Measurements from ENCODE around the gene PTGIS.
"Not testable (repeated sequence)": the region's sequence is repeated elsewhere in the genome, so short reads cannot be mapped to it uniquely, and the experiment has no call there.

PTGIS gene

DNA sequence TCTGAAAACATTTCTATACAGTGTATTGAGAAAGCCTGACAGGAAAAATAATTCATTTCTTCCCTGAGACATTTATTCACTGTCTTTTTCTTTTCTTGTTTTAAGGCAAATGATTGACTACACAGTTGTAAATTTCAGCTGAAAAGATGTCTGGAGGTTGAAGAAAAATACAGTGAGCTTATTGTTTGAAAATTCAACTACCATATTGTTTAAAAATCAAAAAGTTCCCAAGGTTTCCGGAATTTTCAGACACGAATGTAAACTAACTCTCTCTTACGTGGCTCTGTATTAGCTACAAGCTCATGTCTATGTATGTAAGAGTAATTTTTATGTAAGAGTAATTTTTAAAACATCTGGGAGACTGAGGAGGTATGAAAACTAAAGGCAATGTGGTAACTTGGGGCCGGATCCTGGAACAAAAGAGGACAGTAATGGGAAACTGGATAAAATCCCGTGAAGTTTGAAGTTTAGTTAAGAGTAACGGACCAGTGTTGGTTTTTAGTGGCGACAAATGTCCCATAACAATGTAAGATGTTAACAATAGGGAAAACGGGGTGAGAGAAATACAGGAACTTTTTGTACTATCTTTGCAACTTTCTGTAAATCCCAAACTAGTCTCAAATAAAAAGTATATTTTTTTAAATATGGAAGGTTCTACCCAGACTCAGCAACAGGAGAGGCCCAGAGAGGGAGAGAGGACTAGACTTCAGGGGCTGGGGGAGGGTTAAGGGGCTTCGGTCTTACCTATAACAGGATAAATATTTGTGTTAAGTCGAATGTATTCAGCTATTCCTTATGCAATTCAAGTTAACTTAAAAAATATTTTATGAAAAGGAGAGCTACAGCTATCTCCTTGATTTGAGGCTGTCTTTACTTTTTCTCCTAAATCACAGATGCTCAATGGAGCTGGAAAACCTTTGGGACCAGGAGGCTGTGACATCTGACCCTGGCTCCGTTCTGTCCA is 1.3 kb downstream of the PTGIS start:
- H3K9me3 ChIP-seq, result no peaks in the 10 kb centered on the region
- H3K4me3 ChIP-seq, result no peak overlapping the region
- no peak for DNase-seq (ENCODE audit: low spot score in 2 of 2)
- no peaks in the 10 kb centered on the region for H3K4me1 ChIP-seq
- H3K27me3 ChIP-seq (ENCODE audit: low read depth), result peaks cover 2% of the 10 kb centered on the region; the same call in 1 of the 2 replicates
- in situ Hi-C loops (cut with MboI; ENCODE audit: low sequenced_read_pairs), result no loop called here
- no peaks in the 10 kb centered on the region for H3K36me3 ChIP-seq (replicated peaks)

GRCh38 chr20:49564991-49565390 is 2.9 kb downstream of the PTGIS start:
- DNase-seq (ENCODE audit: low spot score in 2 of 2); H3K4me3 ChIP-seq; in situ Hi-C loops (cut with MboI; ENCODE audit: low sequenced_read_pairs); H3K27me3 ChIP-seq (ENCODE audit: low read depth); H3K9me3 ChIP-seq; H3K4me1 ChIP-seq; H3K36me3 ChIP-seq (replicated peaks): not testable (repeated sequence)

DNA sequence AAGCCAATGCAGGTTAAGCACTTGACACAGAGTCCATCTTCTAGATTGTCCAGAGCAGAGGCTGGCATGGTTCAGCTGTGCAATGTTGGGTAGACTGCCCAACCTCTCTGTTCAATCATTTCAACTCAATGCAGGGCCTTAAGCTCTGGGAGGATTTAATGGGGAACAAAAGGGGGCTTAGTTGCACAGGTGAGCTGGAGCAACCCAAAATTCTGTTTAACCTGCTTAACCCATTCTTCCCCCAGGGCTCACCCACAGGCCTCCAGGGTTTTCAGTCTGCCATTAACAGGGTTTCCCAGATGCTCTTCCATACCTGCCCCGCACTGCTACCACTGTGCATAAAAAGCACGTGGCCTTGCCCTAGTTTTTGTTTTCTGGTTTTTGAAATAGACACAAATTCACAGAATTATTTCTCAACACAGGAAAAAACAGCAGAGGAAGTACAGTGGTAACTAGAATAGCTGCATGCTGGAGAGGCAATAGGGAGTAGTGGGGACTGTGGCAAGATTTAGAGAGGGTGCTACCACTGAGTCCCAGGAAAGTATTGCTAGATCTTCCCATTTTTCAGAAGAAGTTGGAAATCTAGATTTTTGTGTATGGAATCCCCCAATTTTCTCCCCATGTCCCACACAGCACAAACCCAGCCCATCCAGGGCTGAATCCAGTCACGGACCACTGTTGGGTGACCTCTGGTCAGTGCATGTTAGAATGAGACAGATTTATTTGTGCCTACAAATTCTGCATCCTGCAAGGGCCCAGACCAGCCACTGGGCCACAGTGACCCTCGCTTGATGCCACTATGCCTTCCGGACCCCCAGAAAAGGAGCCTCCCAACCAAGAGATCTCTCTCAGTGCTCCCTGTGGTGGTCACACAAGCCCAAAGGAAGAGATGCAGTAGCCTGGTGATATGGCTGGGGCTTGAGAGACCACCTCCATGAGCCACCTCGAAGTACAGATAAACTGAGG is 4.6 kb downstream of the PTGIS start:
- Histone ChIP-seq H3K4me1 (no peaks in the 10 kb centered on the region), H3K9me3 (no peaks in the 10 kb centered on the region), H3K4me3 (no peak overlapping the region), H3K36me3 (replicated peaks) (no peaks in the 10 kb centered on the region), H3K27me3 (ENCODE audit: low read depth) (no peaks in the 10 kb centered on the region; the same call in 1 of the 2 replicates)
- no peak for DNase-seq (ENCODE audit: low spot score in 2 of 2)
- in situ Hi-C loops (cut with MboI; ENCODE audit: low sequenced_read_pairs), result no loop called here

DNA sequence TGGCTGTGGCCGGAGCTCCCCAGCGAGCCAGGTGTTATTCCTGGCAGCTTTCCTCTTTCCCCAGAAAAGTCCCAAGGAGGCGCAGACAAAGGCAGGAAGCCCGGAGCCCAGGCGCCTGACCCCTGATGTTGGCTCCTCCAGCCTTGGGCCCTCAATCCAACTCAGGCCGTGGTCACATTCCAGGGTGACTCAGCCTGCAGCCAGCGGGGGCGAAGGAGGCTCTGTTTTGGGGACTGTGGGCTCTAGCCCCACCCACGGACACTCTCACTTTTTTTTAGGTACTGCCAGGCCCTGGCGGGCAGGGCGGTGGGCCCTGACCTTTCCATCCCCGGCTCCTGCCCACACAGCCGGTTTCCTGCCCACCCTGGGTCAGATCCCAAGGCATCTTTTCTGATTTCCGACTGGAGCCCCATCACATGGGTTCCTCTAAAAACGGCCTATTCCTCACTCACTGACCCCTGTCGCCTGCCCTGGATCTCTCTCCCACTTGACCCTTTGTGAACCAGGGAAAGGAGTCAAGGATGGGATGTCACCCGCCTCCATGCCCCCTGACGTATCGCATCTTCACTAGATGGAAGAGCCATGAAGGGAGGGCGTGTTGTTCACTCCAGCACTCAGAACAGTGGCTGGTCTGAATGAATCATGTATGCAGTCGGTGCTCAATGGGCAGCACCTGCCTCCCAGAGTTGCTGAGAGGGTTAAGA is 5.5 kb downstream of the PTGIS start:
- peaks cover 2% of the 10 kb centered on the region; the same call in 1 of the 2 replicates for H3K27me3 ChIP-seq (ENCODE audit: low read depth)
- no peaks in the 10 kb centered on the region for H3K9me3 ChIP-seq
- H3K4me1 ChIP-seq, result no peaks in the 10 kb centered on the region
- in situ Hi-C loops (cut with MboI; ENCODE audit: low sequenced_read_pairs), result no loop called here
- H3K36me3 ChIP-seq (replicated peaks), result no peaks in the 10 kb centered on the region
- no peak overlapping the region for H3K4me3 ChIP-seq
- DNase-seq (ENCODE audit: low spot score in 2 of 2), result no peak

GRCh38 chr20:49561806-49562205 is 6.1 kb downstream of the PTGIS start:
- in situ Hi-C loops (cut with MboI; ENCODE audit: low sequenced_read_pairs), result no loop called here
- H3K27me3 ChIP-seq (ENCODE audit: low read depth), result peaks cover 6% of the 10 kb centered on the region
- no peaks in the 10 kb centered on the region for H3K4me1 ChIP-seq
- DNase-seq (ENCODE audit: low spot score in 2 of 2), result no peak
- no peaks in the 10 kb centered on the region for H3K9me3 ChIP-seq
- H3K4me3 ChIP-seq, result no peak overlapping the region
- H3K36me3 ChIP-seq (replicated peaks), result no peaks in the 10 kb centered on the region

- peaks cover 12% of the 10 kb centered on the region for H3K27me3 ChIP-seq (ENCODE audit: low read depth)
- H3K36me3 ChIP-seq (replicated peaks), result no peaks in the 10 kb centered on the region
- no peak for DNase-seq (ENCODE audit: low spot score in 2 of 2)
- in situ Hi-C loops (cut with MboI; ENCODE audit: low sequenced_read_pairs), result no loop called here
- no peaks in the 10 kb centered on the region for H3K9me3 ChIP-seq
- no peaks in the 10 kb centered on the region for H3K4me1 ChIP-seq
- H3K4me3 ChIP-seq, result no peak overlapping the region
These were observed 6.7 kb downstream of the PTGIS start for GRCh38 chr20:49561256-49561655.

- in situ Hi-C loops (cut with MboI; ENCODE audit: low sequenced_read_pairs), result no loop called here
- DNase-seq (ENCODE audit: low spot score in 2 of 2), result no peak
- Histone ChIP-seq H3K4me1 (no peaks in the 10 kb centered on the region), H3K27me3 (ENCODE audit: low read depth) (peaks cover 18% of the 10 kb centered on the region), H3K9me3 (no peaks in the 10 kb centered on the region), H3K36me3 (replicated peaks) (no peaks in the 10 kb centered on the region), H3K4me3 (no peak overlapping the region)
These were observed 7.3 kb downstream of the PTGIS start for GRCh38 chr20:49560646-49561045.

DNA sequence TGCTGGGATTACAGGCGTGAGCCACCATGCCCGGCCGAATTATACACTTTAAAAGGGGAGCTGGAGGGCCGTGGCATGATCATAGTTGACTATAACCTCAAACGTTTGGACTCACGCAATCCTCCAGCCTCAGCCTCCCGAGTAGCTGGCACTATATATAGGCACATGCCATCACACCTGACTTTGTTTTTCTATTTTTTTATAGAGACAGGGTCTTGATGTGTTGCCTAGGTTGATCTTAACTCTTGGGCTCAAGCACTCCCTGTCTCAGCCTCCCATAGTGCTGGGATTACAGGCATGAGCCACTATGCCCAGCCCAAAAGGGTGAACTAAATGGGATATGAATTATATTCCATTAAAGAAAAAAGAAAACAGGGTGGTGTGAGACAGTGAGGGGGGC is 7.8 kb downstream of the PTGIS start:
- Histone ChIP-seq H3K36me3 (replicated peaks) (no peaks in the 10 kb centered on the region), H3K4me1 (no peaks in the 10 kb centered on the region), H3K4me3 (no peak overlapping the region), H3K9me3 (no peaks in the 10 kb centered on the region), H3K27me3 (ENCODE audit: low read depth) (peaks cover 23% of the 10 kb centered on the region)
- in situ Hi-C loops (cut with MboI; ENCODE audit: low sequenced_read_pairs), result no loop called here
- DNase-seq (ENCODE audit: low spot score in 2 of 2), result no peak

GRCh38 chr20:49559411-49560081 is 8.4 kb downstream of the PTGIS start:
- H3K4me1 ChIP-seq, result no peaks in the 10 kb centered on the region
- no peak for DNase-seq (ENCODE audit: low spot score in 2 of 2)

GRCh38 chr20:49558826-49559225 is 9.1 kb downstream of the PTGIS start:
- Histone ChIP-seq H3K27me3 (ENCODE audit: low read depth) (peaks cover 28% of the 10 kb centered on the region), H3K4me1 (no peaks in the 10 kb centered on the region), H3K36me3 (replicated peaks) (no peaks in the 10 kb centered on the region), H3K4me3 (no peak overlapping the region), H3K9me3 (no peaks in the 10 kb centered on the region)
- no peak for DNase-seq (ENCODE audit: low spot score in 2 of 2)
- in situ Hi-C loops (cut with MboI; ENCODE audit: low sequenced_read_pairs), result no loop called here

More at GRCh38 chr20:49559411-49560081, 8.4 kb downstream of the PTGIS start:
- Histone ChIP-seq H3K9me3 (no peaks in the 10 kb centered on the region), H3K27me3 (ENCODE audit: low read depth) (peaks cover 27% of the 10 kb centered on the region), H3K4me3 (no peak overlapping the region), H3K36me3 (replicated peaks) (no peaks in the 10 kb centered on the region)
- in situ Hi-C loops (cut with MboI; ENCODE audit: low sequenced_read_pairs), result no loop called here

- DNase-seq (ENCODE audit: low spot score in 2 of 2), result no peak
- in situ Hi-C loops (cut with MboI; ENCODE audit: low sequenced_read_pairs), result no loop called here
- Histone ChIP-seq H3K36me3 (replicated peaks) (no peaks in the 10 kb centered on the region), H3K4me1 (no peaks in the 10 kb centered on the region), H3K9me3 (no peaks in the 10 kb centered on the region), H3K4me3 (no peak overlapping the region), H3K27me3 (ENCODE audit: low read depth) (peaks cover 28% of the 10 kb centered on the region)
These were observed 10.5 kb downstream of the PTGIS start for GRCh38 chr20:49557449-49557848.

GRCh38 chr20:49556621-49557020 is 11.3 kb downstream of the PTGIS start:
- H3K27me3 ChIP-seq (ENCODE audit: low read depth), result peaks cover 28% of the 10 kb centered on the region
- DNase-seq (ENCODE audit: low spot score in 2 of 2), result no peak
- no peaks in the 10 kb centered on the region for H3K4me1 ChIP-seq
- no peaks in the 10 kb centered on the region for H3K9me3 ChIP-seq
- no peaks in the 10 kb centered on the region for H3K36me3 ChIP-seq (replicated peaks)
- in situ Hi-C loops (cut with MboI; ENCODE audit: low sequenced_read_pairs), result no loop called here
- H3K4me3 ChIP-seq, result no peak overlapping the region

Data from HAP-1 (cell line).